ENCODE data around the gene BAIAP2L2.

DNA sequence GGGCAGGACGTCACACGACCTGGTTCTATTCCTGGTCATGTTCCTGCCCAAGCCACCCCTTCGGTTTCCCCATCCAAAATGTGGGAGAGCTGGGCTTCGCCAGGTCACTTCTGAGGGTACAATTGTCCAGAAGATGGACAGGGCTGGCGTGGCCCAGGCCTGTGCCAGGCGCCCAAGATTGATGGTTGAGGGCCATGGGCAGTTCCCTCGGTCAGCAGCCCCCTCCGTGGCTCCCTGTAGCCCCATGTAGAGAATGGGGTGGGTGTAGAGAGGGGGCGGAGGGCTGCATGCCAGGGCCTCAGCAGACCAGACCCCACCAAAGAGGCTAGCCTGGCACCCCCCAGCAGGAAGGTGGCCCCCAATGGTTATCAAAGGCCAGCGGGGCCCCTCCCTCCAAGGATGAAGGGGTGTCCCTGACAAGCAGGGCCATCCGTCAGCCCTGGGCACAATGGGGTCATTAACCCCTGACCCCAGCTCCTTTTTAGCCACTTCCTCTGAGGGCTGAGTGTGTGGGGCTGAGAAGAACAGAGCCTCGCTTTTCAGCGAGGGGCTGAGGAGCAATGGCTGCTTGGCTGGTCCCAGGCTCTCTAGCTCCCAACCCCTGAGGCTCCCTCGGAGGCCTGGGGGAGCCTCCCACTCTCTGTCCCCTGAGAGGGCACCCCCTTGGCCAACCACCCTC lies 64.3 kb downstream of the BAIAP2L2 start:
- TF ChIP-seq, protein P1, sequence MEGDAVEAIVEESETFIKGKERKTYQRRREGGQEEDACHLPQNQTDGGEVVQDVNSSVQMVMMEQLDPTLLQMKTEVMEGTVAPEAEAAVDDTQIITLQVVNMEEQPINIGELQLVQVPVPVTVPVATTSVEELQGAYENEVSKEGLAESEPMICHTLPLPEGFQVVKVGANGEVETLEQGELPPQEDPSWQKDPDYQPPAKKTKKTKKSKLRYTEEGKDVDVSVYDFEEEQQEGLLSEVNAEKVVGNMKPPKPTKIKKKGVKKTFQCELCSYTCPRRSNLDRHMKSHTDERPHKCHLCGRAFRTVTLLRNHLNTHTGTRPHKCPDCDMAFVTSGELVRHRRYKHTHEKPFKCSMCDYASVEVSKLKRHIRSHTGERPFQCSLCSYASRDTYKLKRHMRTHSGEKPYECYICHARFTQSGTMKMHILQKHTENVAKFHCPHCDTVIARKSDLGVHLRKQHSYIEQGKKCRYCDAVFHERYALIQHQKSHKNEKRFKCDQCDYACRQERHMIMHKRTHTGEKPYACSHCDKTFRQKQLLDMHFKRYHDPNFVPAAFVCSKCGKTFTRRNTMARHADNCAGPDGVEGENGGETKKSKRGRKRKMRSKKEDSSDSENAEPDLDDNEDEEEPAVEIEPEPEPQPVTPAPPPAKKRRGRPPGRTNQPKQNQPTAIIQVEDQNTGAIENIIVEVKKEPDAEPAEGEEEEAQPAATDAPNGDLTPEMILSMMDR (IDR thresholded peaks at IDR 0.05): no peak
- TF ChIP-seq POLR2A (IDR thresholded peaks at IDR 0.05): no peak

Data from testis (tissue), 2 donors.